NCI-H2227 treated with DMSO at 0.1 percent for 48 hours (cell line): ENCODE data around the gene ACP5.

ENCODE experiments used
- DNase-seq: peaks from one replicate; lab custom pipeline; 2025; lab: John Stamatoyannopoulos, UW

Gene ACP5

GRCh38 chr19:11547929-11548700 is 29.3 kb downstream of the ACP5 start:
- no peak for DNase-seq

- no peak for DNase-seq
These were observed 36.2 kb downstream of the ACP5 start for GRCh38 chr19:11541238-11541637.

DNA sequence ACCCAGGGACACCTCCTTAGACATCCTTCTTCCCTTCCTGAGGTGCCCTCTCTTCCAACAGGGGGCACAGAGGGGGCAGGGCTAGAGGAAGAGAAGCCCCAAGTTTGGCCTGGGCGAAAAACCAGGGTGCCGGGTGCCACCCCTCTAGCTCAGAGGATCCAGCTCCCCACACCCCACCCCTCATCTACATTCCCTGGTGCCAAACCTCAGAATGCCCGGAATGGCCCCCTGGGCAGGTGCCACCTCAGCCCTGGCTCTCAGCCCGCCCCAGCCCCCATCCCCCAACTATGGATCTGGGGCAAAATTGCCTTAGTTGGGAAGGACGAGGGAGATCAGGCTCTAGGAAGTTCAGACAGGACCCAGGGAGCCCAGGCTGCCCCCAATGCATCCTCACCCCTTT is 36.8 kb downstream of the ACP5 start:
- no peak for DNase-seq

DNA sequence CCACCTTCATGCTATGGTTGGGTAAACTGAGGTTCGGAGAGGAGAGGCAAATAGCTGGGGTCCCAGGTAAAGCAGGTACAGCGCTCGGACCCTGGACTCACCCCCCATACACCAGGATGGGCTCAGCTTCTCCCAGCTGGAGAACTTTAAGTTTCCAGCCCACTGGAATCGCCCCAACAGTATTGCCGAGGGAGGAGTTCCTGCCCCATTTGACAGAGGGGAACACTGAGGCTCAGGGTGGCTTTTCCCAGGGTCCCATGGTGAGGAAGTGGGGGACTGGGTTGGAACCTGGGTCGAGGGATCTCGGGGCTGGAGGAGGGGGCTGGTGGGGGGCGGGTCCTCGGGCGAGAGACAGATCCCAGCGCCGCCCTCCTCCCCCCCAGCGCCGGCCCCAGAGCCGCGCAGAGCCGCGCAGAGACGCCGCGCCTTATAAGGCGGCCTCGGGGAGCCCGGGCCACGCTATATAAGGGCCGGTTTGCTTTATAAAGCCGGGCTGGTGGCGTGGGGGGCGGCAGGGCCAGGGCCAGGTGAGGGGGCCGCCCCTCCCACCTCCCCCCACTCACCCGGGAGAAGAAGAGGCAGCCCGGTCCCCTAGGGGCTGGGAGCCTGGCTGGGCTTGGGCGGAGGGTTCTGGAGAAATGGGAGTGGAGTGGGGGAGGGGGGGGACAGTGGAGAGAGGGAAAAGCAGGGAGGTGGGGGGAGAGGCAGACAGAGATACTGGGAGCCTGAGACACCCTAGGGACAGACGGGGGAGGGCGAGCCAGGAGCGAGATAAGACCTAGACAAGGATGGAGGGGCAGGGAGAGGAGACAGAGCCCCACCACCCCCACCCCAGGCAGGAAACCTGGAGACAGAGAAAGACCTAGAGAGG is 37.7 kb downstream of the ACP5 start:
- DNase-seq: no peak

GRCh38 chr19:11538232-11539036 is 39.0 kb downstream of the ACP5 start, which contains the start of gene CNN1:
TSS of gene CNN1 (plus strand) at chr19:11538851. CDS start at chr19:11538928, 77 bp downstream.
- DNase-seq: no peak

DNA sequence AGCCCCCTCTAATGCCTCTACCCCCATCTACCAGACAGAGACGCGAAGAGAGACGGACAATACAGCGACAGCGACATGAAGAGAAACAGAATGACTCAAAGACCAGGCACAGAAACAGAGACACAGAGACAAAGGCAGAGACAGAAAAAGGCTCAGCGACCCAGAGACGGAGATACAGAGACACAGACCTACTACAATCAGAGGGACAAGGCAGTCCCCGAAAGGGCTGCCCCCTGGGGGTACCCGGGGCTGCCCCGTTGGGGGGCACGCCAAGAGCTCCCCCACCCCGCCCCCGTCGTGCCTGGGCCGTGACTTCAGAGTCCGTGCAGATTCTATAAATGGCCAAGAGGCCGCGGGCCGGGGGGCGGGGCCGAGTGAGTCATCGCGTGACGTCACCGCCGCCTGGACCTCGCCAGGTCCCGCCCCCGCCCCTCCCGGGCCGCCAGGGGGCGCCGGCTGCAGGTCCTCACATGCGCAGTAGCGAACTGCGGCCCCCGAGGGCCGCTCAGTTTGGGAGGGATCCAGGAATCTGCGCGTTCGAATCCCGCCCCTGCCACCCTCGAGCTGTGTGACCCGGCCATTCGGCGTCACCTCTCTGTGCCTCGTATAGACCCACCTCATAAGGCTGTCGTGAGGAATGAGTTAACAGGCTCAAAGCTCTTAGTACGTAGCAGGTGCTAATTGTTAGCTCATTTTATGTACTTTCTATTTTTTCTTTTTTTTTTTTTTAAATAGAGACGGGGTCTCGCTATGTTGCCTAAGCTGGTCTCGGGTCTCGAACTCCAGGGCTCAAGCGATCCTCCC is 41.5 kb downstream of the ACP5 start:
- DNase-seq: peak; percentile 73

DNA sequence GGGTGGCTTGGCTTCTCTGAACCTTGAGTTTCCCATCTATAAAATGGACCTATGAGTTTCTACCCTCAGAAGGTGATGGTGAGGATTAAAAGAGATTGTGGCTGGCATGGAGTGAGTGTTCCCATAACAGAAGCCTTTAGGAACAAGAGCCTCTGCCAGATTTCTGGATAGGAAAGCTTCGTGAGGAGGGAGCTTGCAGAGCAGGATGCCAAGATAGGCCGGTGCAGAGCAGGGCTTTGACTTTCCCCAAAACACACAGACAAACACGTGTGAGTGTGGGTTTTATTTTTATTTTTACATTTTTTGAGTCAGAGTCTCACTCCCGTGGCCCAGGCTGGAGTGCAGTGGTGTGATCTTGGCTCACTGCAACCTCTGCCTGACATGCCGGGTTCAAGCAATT is 42.5 kb downstream of the ACP5 start:
- DNase-seq: no peak

GRCh38 chr19:11534538-11534937 is 42.9 kb downstream of the ACP5 start:
- DNase-seq: no peak

DNA sequence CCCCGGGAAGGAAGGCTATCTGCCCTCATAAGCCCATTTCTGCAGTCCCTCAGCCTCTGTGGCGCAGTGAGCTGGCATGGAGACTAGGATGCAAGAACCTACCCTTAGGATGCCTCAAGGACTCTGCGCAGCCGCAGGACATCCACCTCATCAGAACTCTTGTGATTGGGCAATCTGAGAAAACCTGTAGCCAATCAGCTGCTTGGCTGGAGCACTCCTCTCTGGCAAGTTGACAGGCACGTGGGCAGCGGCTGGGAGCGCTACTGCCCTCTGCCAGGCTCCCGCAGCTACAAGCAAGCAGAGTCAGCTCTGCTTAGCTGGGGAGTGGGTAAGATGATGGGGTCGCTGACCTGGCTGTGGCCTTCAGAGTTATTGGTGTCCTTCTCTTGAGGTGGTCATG is 47.0 kb downstream of the ACP5 start:
- DNase-seq: peak; percentile 37

DNA sequence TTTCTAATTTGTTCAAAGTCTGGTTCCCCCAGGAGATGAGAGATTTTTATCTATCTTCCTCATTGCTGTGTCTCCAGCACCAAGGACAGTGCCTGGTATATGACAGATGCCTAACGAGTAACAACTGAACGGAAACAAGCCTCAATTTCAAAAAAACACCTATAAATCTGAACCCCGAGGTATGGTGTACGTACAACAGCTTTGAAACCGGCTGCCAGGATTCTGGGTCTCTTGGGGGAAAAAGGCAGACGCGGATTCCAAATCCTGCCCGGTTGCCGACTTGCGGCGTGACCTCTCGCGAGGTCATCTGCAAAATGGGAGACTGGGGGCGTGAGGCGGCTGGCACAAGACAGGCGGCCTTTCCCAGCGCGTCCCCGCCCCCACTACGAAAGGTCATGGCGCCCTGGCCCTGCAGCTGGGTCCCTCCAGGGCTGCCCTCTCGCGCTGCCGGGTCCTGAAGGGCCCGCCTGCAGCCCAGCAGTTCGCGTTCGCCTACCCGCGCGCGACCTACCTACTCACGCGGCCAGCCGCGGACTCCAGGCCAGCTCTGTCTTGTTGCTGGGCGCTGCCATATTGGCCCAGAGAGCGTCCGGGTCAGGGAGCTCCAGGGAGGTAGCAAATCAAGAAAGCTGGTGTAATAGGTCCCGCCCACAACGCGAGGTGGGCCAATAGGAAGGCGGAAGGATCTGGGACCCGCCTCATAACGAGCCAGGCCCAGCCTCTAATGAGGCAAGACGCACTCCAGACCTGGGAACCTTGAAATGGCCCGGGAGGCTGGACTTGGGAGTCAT is 48.7 kb downstream of the ACP5 start, which contains the start of gene ECSIT:
ECSIT (minus strand) TSS at position 584 of the 791 bp plus-strand sequence. CDS start 9,964 bp downstream, outside the sequence.
- DNase-seq: peak; percentile 90
